ENCODE measurements around the gene CCND3. TPM values are rescaled to one million over a fixed set of nuclear protein-coding genes. Genes with fewer than 3 reads are reported as not detected.
A peak's percentile ranks its signal among the peaks of the same experiment; 100 is the strongest.

The CCND3 gene
- total RNA-seq, 1 donor from 2014 or later = 122 TPM

GRCh38 chr6:41894366-41895299 lies 47.0 kb downstream of the CCND3 start:
- Histone ChIP-seq H3K4me3 (peak overlapping the region; percentile 53 to 69), H3K4me1 (peaks cover 20% of the 10 kb centered on the region), H3K36me3 (no peaks in the 10 kb centered on the region), H3K27ac (peak overlapping the region; percentile 73), H3K27me3 (no peaks in the 10 kb centered on the region), H3K9me3 (no peaks in the 10 kb centered on the region)
- intact Hi-C loops (cut with DNase I) = no loop called here
- TF ChIP-seq CTCF (IDR thresholded peaks at IDR 0.05) (no peak), POLR2AphosphoS5 (IDR thresholded peaks at IDR 0.05; ENCODE audit: insufficient read depth in 1 of 2, low read depth in 1 of 2) (no peak), POLR2A (IDR thresholded peaks at IDR 0.05) (no peak)
- DNase-seq (ENCODE audit: extremely low spot score in 2 of 2) = no peak

GRCh38 chr6:41892921-41893564 lies 48.6 kb downstream of the CCND3 start:
- H3K9me3 ChIP-seq = no peaks in the 10 kb centered on the region
- no peak for DNase-seq (ENCODE audit: extremely low spot score in 2 of 2)
- no peaks in the 10 kb centered on the region for H3K27me3 ChIP-seq
- intact Hi-C loops (cut with DNase I) = no loop called here
- H3K27ac ChIP-seq = no peak overlapping the region
- peaks cover 20% of the 10 kb centered on the region for H3K4me1 ChIP-seq
- no peaks in the 10 kb centered on the region for H3K36me3 ChIP-seq
- H3K4me3 ChIP-seq = no peak overlapping the region
- TF ChIP-seq POLR2A (IDR thresholded peaks at IDR 0.05) (no peak), POLR2AphosphoS5 (IDR thresholded peaks at IDR 0.05; ENCODE audit: insufficient read depth in 1 of 2, low read depth in 1 of 2) (no peak), CTCF (IDR thresholded peaks at IDR 0.05) (no peak)

- intact Hi-C loops (cut with DNase I) = no loop called here
- no peak overlapping the region for H3K27ac ChIP-seq
- no peaks in the 10 kb centered on the region for H3K9me3 ChIP-seq
- H3K27me3 ChIP-seq = no peaks in the 10 kb centered on the region
- no peaks in the 10 kb centered on the region for H3K4me1 ChIP-seq
- TF ChIP-seq CTCF (IDR thresholded peaks at IDR 0.05) (no peak), POLR2AphosphoS5 (IDR thresholded peaks at IDR 0.05; ENCODE audit: insufficient read depth in 1 of 2, low read depth in 1 of 2) (no peak), POLR2A (IDR thresholded peaks at IDR 0.05) (no peak)
- H3K36me3 ChIP-seq = no peaks in the 10 kb centered on the region
- no peak for DNase-seq (ENCODE audit: extremely low spot score in 2 of 2)
- no peak overlapping the region for H3K4me3 ChIP-seq
These were observed 54.3 kb downstream of the CCND3 start for GRCh38 chr6:41887331-41887751.

- H3K27ac ChIP-seq = no peak overlapping the region
- no peaks in the 10 kb centered on the region for H3K9me3 ChIP-seq
- no peaks in the 10 kb centered on the region for H3K36me3 ChIP-seq
- H3K4me1 ChIP-seq = no peaks in the 10 kb centered on the region
- no peak overlapping the region for H3K4me3 ChIP-seq
- intact Hi-C loops (cut with DNase I) = no loop called here
- DNase-seq (ENCODE audit: extremely low spot score in 2 of 2) = no peak
- no peaks in the 10 kb centered on the region for H3K27me3 ChIP-seq
- TF ChIP-seq POLR2AphosphoS5 (IDR thresholded peaks at IDR 0.05; ENCODE audit: insufficient read depth in 1 of 2, low read depth in 1 of 2) (no peak), POLR2A (IDR thresholded peaks at IDR 0.05) (no peak), CTCF (IDR thresholded peaks at IDR 0.05) (no peak)
These were observed 55.7 kb downstream of the CCND3 start for GRCh38 chr6:41885930-41886329.
